Gastrocnemius medialis (tissue), 4 donors: Measurements from ENCODE around the gene FAM219A. TPM values are rescaled to one million over a fixed set of nuclear protein-coding genes. Genes with fewer than 3 reads are reported as not detected.

Experiments used
- ATAC-seq, 2 donors: fragments of 150-250 bp; one replicate each; pipeline ENCODE4 v1.9.1; 2016
- DNase-seq, 2 donors: peaks; one replicate each; pipeline ENCODE4 v3.0.0-alpha.2; 2019
- H3K27ac ChIP-seq, 4 donors: fragments of 200-600 bp; sonication (generic); 1 replicate in 1 of 4; 2 replicates in 3 of 4; pipeline ENCODE4 v1.5.1; 2016 to 2018; ENCODE audit warnings: mild to moderate bottlenecking in 2 of 4, moderate library complexity in 1 of 4
- H3K27me3 ChIP-seq, 3 donors: fragments of 200-600 bp; sonication (generic) in 2 of 3; 1 replicate in 1 of 3; 2 replicates in 2 of 3; pipeline versions ENCODE4 v1.5.1 to v1.6.0; 2016 to 2019; ENCODE audit warnings: mild to moderate bottlenecking in 1 of 3, moderate library complexity in 1 of 3
- H3K36me3 ChIP-seq, 2 donors: fragments of 200-600 bp; sonication (generic) in 1 of 2; one replicate each; pipeline ENCODE4 v1.5.1; 2017 to 2018
- H3K4me1 ChIP-seq, 2 donors: fragments of 200-600 bp; sonication (generic) in 1 of 2; one replicate each; pipeline ENCODE4 v1.5.1; 2016 to 2017; ENCODE audit warnings: mild to moderate bottlenecking in 2 of 2
- H3K4me3 ChIP-seq, 4 donors: fragments of 200-600 bp; sonication (generic) in 3 of 4; 1 replicate in 1 of 4; 2 replicates in 3 of 4; pipeline ENCODE4 v1.5.1; 2016 to 2019; ENCODE audit warnings: mild to moderate bottlenecking in 2 of 4
- H3K9me3 ChIP-seq, 3 donors: fragments of 200-600 bp; sonication (generic) in 2 of 3; 1 replicate in 1 of 3; 2 replicates in 2 of 3; pipeline ENCODE4 v1.5.1; 2016 to 2019
- POLR2A ChIP-seq, 2 donors: fragments of 450-650 bp; IDR thresholded peaks; one replicate each; pipeline ENCODE4 v1.6.1; 2017; ENCODE audit warnings: antibody characterized with exemption in 2 of 2, mild to moderate bottlenecking in 2 of 2, moderate library complexity in 2 of 2
- in situ Hi-C, 4 donors: fragments of 200-750 bp; cut with MboI; loops; one replicate each; pipeline versions ENCODE4 v1.15.0 to v1.8.0; 2017; ENCODE audit warnings: low sequenced_read_pairs in 4 of 4
- intact Hi-C: fragments of 100-400 bp; cut with DNase I; formaldehyde crosslinking; loops from one replicate; pipeline ENCODE4 v1.15.1; 2023; ENCODE audit warnings: low total_unique reads
- total RNA-seq, 4 donors: library from RNA; depleted of rRNA; stranded (reverse); fragments of >200 nt; gene quantifications; one replicate each; pipeline versions ENCODE4 v1.1.0 to v1.2.3, GENCODE V29; 2016
- TF ChIP-seq, protein P1 (sequence below), 5 experiments: fragments of 450-650 bp in 3 of 5; fragments of 200-600 bp in 2 of 5; sonication (generic) in 2 of 5; IDR thresholded peaks in 4 of 5; conservative IDR thresholded peaks in 1 of 5; 1 replicate in 4 of 5; 2 replicates in 1 of 5; pipeline ENCODE4 v1.5.1; 2016 to 2019; ENCODE audit warnings: antibody characterized with exemption in 5 of 5, mild to moderate bottlenecking in 3 of 5, moderate library complexity in 3 of 5

FAM219A gene
- total RNA-seq, 4 donors from 2014 or later, result 29.5 to 58.4 (median 41.8) TPM

DNA sequence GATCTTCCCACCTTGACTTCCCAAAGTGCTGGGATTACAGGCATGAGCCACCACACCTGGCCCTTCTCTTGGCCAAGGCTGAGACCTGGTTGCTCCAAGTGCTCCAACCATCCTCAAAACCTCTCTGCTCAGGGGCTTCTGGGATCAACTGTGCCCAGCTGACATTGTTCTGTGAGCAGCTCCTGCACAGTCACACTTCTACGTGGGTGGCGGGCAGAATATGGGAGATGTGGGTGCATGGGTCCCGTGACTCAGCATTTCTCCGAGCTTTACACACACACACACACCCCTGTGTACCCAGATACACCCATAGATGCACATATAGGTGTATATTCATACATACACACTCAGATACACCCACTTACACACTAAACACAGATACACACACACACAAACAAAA is 71.1 kb downstream of the FAM219A start:
- no peak for ATAC-seq
- Histone ChIP-seq H3K27me3 (no peaks in the 10 kb centered on the region), H3K27ac (no peak overlapping the region), H3K36me3 (no peaks in the 10 kb centered on the region), H3K9me3 (no peaks in the 10 kb centered on the region), H3K4me3 (no peak overlapping the region), H3K4me1 (no peaks in the 10 kb centered on the region)
- no peak for TF ChIP-seq POLR2A (IDR thresholded peaks at IDR 0.05)
- TF ChIP-seq, protein P1, sequence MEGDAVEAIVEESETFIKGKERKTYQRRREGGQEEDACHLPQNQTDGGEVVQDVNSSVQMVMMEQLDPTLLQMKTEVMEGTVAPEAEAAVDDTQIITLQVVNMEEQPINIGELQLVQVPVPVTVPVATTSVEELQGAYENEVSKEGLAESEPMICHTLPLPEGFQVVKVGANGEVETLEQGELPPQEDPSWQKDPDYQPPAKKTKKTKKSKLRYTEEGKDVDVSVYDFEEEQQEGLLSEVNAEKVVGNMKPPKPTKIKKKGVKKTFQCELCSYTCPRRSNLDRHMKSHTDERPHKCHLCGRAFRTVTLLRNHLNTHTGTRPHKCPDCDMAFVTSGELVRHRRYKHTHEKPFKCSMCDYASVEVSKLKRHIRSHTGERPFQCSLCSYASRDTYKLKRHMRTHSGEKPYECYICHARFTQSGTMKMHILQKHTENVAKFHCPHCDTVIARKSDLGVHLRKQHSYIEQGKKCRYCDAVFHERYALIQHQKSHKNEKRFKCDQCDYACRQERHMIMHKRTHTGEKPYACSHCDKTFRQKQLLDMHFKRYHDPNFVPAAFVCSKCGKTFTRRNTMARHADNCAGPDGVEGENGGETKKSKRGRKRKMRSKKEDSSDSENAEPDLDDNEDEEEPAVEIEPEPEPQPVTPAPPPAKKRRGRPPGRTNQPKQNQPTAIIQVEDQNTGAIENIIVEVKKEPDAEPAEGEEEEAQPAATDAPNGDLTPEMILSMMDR (IDR thresholded peaks at IDR 0.05 in 4 of 5, conservative IDR thresholded peaks at IDR 0.05 in 1 of 5), result no peak
- in situ Hi-C loops (no loop called here), intact Hi-C loops (no loop called here)
- DNase-seq, result no peak

DNA sequence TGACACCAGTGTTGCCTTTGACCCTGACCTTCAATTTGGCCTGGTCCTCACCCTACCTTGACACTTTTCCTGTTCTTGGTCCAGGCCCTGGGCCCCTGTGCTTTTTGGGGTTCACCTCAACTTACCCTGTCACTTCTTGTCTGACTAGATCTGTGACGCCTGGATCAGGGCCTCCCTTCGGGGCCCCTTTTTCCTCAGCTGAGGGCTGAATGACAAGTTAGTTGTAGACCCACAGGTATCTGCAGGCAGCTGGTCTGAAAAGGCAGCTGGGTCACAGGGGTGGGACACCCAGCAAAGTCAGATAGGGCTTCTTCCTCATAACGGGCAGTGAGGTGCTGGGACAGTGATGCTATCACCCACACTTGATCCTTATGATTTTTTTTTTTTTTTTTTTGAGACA is 71.7 kb downstream of the FAM219A start:
- DNase-seq (no peak), ATAC-seq (no peak)
- in situ Hi-C loops (no loop called here), intact Hi-C loops (no loop called here)
- no peaks in the 10 kb centered on the region for H3K9me3 ChIP-seq
- H3K27ac ChIP-seq, result no peak overlapping the region
- no peaks in the 10 kb centered on the region for H3K36me3 ChIP-seq
- TF ChIP-seq POLR2A (IDR thresholded peaks at IDR 0.05), result no peak
- TF ChIP-seq, protein P1 (IDR thresholded peaks at IDR 0.05 in 4 of 5, conservative IDR thresholded peaks at IDR 0.05 in 1 of 5), result no peak
- no peak overlapping the region for H3K4me3 ChIP-seq
- H3K4me1 ChIP-seq, result peaks cover 0 to under 1% of the 10 kb centered on the region in 2 donors
- H3K27me3 ChIP-seq, result no peaks in the 10 kb centered on the region

DNA sequence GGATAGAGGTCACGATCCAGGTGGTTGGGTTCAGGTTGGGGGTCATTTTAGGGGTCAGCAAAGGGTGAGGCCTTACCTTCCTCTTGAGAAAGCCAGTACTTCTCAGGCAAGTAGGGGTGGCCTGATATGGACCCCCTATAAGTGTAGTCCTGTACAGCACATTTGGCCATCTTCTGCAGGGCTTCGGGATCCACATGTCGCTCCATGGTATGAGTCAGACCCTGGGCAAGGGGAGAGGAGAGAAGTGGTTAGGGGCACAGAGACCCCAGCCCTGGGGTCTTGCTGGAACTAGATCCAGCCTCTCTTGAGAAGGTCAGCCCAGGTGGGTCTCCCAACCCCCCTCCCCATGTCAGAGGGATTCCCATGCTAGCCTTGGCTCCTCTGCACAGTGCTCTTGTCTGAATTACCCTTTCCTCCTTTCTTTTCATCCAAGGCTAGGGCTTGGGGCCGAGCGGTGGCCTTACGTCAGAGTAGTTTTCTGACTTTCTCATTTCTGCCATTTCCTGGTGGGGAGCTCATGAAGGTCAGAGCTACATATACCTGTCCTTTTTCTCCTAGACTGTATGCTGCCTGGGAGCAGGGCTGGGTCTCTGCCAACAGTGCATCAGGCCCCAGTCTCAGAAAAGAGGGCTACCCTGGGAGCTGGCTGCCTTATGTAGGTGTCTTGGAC is 72.7 kb downstream of the FAM219A start:
- Histone ChIP-seq H3K4me3 (no peak overlapping the region), H3K4me1 (peaks cover 5 to 10% of the 10 kb centered on the region in 2 donors), H3K27ac (no peak overlapping the region), H3K9me3 (no peaks in the 10 kb centered on the region), H3K36me3 (no peaks in the 10 kb centered on the region), H3K27me3 (no peaks in the 10 kb centered on the region)
- DNase-seq (no peak), ATAC-seq (no peak)
- intact Hi-C loops, result no loop called here
- TF ChIP-seq POLR2A (IDR thresholded peaks at IDR 0.05), result no peak
- TF ChIP-seq, protein P1 (IDR thresholded peaks at IDR 0.05 in 4 of 5, conservative IDR thresholded peaks at IDR 0.05 in 1 of 5), result no peak
- in situ Hi-C loops, result no loop called here

DNA sequence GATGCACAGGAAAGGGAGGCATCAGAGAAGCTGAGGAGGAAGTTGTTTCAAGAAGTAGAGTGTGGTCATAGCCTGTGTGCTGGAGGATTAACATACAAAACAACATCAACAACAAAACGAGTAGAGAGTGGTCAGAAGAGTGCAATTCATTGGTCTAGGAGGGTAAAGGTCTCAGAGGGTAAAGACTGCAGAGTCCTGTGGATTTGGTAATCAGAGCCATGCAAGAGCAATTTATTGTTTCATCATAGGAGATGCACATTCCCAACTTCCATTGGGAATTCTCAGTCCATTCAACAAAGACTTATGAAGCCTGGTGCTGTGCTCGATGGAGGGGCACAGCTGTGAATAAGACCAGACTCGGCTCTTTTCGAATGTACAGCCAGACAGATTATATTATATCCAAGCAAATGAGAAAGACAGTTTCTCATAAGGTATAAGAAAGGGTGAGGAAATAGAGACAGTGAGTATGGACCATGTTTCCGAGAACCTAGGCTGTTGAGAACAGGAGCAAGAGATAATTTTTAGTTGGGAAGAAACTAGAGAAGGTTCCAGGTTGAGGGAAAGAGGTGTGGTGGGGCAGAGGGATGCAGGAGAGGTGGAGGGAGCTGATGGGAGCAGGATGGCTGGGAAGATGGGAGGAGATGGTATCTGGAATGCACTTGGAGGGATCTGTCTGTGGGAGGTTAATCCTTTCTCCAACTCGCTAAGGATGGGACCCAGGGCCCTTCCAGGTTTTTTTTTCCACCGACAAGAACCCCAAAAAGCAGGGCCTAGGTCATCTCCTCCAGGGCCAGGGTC is 73.8 kb downstream of the FAM219A start:
- DNase-seq, result no peak
- no peaks in the 10 kb centered on the region for H3K9me3 ChIP-seq
- in situ Hi-C loops, result no loop called here
- H3K27ac ChIP-seq, result no peak overlapping the region
- no peaks in the 10 kb centered on the region for H3K36me3 ChIP-seq
- H3K27me3 ChIP-seq, result no peaks in the 10 kb centered on the region
- peaks cover 14 to 17% of the 10 kb centered on the region in 2 donors for H3K4me1 ChIP-seq
- intact Hi-C loops, result loop anchor here (5.0 kb wide), 1 partner anchor 73 kb away; the partner anchor contains the start of genes DNAI1 and FAM219A
- ATAC-seq, result no peak
- no peak for TF ChIP-seq POLR2A (IDR thresholded peaks at IDR 0.05)
- TF ChIP-seq, protein P1 (IDR thresholded peaks at IDR 0.05 in 4 of 5, conservative IDR thresholded peaks at IDR 0.05 in 1 of 5), result no peak
- H3K4me3 ChIP-seq, result no peak overlapping the region
